K562 (cell line): Measurements from ENCODE around the gene SLC4A2. TPM values are rescaled to one million over a fixed set of nuclear protein-coding genes. Genes with fewer than 3 reads are reported as not detected.

Experiments used
- BRD4 ChIP-seq: fragments of 200-600 bp; sonication (generic); IDR thresholded peaks from 2 replicates; pipeline ENCODE4 v1.6.1; 2017; ENCODE audit warnings: inconsistent platforms
- CBX3 ChIP-seq, 2 experiments: IDR thresholded peaks; 1 replicate in 1 of 2; 2 replicates in 1 of 2; pipeline ENCODE4 v1.6.1; 2012; ENCODE audit warnings: inconsistent platforms in 2 of 2, low read length in 2 of 2, borderline replicate concordance in 1 of 2, control low read depth in 1 of 2
- CHAMP1 ChIP-seq: fragments of 450-650 bp; IDR thresholded peaks from 2 replicates; pipeline ENCODE4 v1.6.1; 2016; ENCODE audit warnings: mild to moderate bottlenecking
- DEAF1 ChIP-seq: fragments of 450-650 bp; formaldehyde crosslinking; IDR thresholded peaks from 2 replicates; pipeline ENCODE4 v1.4.0; 2020; ENCODE audit warnings: mild to moderate bottlenecking, moderate library complexity
- FIP1L1 ChIP-seq: fragments of 200-400 bp; formaldehyde crosslinking; IDR thresholded peaks from 2 replicates; pipeline ENCODE4 v1.6.1; 2018; ENCODE audit warnings: mild to moderate bottlenecking, low read depth, low read length; ENCODE audit not compliant: poor library complexity, severe bottlenecking
- FOXM1 ChIP-seq, 2 experiments: fragments of 450-650 bp in 1 of 2; sonication (generic) in 1 of 2; formaldehyde crosslinking in 1 of 2; IDR thresholded peaks; 2 replicates each; pipeline versions ENCODE4 v1.6.1 to v1.9.0; 2017 to 2022; ENCODE audit warnings: low read depth in 2 of 2, mild to moderate bottlenecking in 2 of 2, missing genetic modification reagents in 1 of 2, moderate library complexity in 1 of 2
- GATAD2B ChIP-seq: fragments of 450-650 bp; IDR thresholded peaks from 2 replicates; pipeline ENCODE4 v1.6.1; 2017; ENCODE audit warnings: mild to moderate bottlenecking, borderline replicate concordance
- HDAC8 ChIP-seq: fragments of 450-650 bp; IDR thresholded peaks from 2 replicates; pipeline ENCODE4 v1.6.1; 2016; ENCODE audit warnings: mild to moderate bottlenecking, missing genetic modification characterization, moderate library complexity, missing compliant biosample characterization
- HMG20A ChIP-seq: fragments of 450-650 bp; formaldehyde crosslinking; conservative IDR thresholded peaks from 2 replicates; pipeline ENCODE4 v1.4.0; 2020; ENCODE audit warnings: mild to moderate bottlenecking, mixed read lengths
- JUND ChIP-seq, 2 experiments: IDR thresholded peaks; 2 replicates in 1 of 2; 3 replicates in 1 of 2; pipeline ENCODE4 v1.6.1; 2011; ENCODE audit warnings: borderline replicate concordance in 2 of 2, low read depth in 2 of 2, low read length in 2 of 2, improper control_type of control experiment in 1 of 2, missing biosample characterization in 1 of 2, missing genetic modification characterization in 1 of 2, missing genetic modification reagents in 1 of 2
- KAT7 ChIP-seq: sonication (generic); formaldehyde crosslinking; IDR thresholded peaks from 2 replicates; pipeline ENCODE4 v1.8.0; 2022; ENCODE audit warnings: missing genetic modification reagents, mild to moderate bottlenecking, borderline replicate concordance
- KLF16 ChIP-seq: IDR thresholded peaks from 2 replicates; pipeline ENCODE4 v1.6.1; 2016; ENCODE audit warnings: antibody characterized with exemption
- L3MBTL2 ChIP-seq: fragments of 450-650 bp; IDR thresholded peaks from 2 replicates; pipeline ENCODE4 v1.6.1; 2016; ENCODE audit warnings: mild to moderate bottlenecking, moderate library complexity
- MIER1 ChIP-seq: fragments of 450-650 bp; IDR thresholded peaks from 2 replicates; pipeline ENCODE4 v1.6.1; 2016; ENCODE audit warnings: antibody characterized with exemption, mild to moderate bottlenecking, low read depth
- MITF ChIP-seq: IDR thresholded peaks from 2 replicates; pipeline ENCODE4 v1.6.1; 2014; ENCODE audit warnings: antibody characterized with exemption
- NCOA6 ChIP-seq: fragments of 450-650 bp; IDR thresholded peaks from 2 replicates; pipeline ENCODE4 v1.6.1; 2017; ENCODE audit warnings: mild to moderate bottlenecking
- NR2C1 ChIP-seq, 2 experiments: fragments of 450-650 bp; IDR thresholded peaks; 2 replicates each; pipeline ENCODE4 v1.6.1; 2017; ENCODE audit warnings: mild to moderate bottlenecking in 2 of 2, antibody characterized with exemption in 1 of 2, inconsistent platforms in 1 of 2, missing compliant biosample characterization in 1 of 2, missing genetic modification characterization in 1 of 2
- NRF1 ChIP-seq, 2 experiments: fragments of 450-650 bp; IDR thresholded peaks in 1 of 2; conservative IDR thresholded peaks in 1 of 2; 2 replicates each; pipeline ENCODE4 v1.6.1; 2014; ENCODE audit warnings: mild to moderate bottlenecking in 2 of 2
- SMAD4 ChIP-seq: fragments of 250-450 bp; sonication (Bioruptor Pico); conservative IDR thresholded peaks from 2 replicates; pipeline ENCODE4 v1.8.0; 2021; ENCODE audit warnings: inconsistent platforms, mild to moderate bottlenecking, moderate library complexity
- SMC3 ChIP-seq: conservative IDR thresholded peaks from 2 replicates; pipeline ENCODE4 v1.6.1; 2011; ENCODE audit warnings: low read depth, low read length, improper control_type of control experiment; ENCODE audit not compliant: insufficient read depth
- ZC3H11A ChIP-seq: IDR thresholded peaks from 2 replicates; pipeline ENCODE4 v1.6.1; 2012; ENCODE audit warnings: low read depth, low read length, improper control_type of control experiment
- ZNF431 ChIP-seq: sonication (generic); formaldehyde crosslinking; IDR thresholded peaks from 2 replicates; pipeline ENCODE4 v1.8.0; 2022; ENCODE audit warnings: mild to moderate bottlenecking, missing genetic modification reagents
- ZNF445 ChIP-seq: fragments of 250-450 bp; sonication (Bioruptor Pico); IDR thresholded peaks from 2 replicates; pipeline ENCODE4 v1.4.0; 2020; ENCODE audit warnings: low read depth, mild to moderate bottlenecking, moderate library complexity
- ZZZ3 ChIP-seq: fragments of 450-650 bp; IDR thresholded peaks from 2 replicates; pipeline ENCODE4 v1.6.1; 2016; ENCODE audit warnings: antibody characterized with exemption, mild to moderate bottlenecking, moderate library complexity
- polyA plus RNA-seq, 8 experiments: library from polyadenylated mRNA; depleted of rRNA in 4 of 8; stranded (reverse) in 5 of 8; unstranded in 3 of 8; fragments of >200 nt; fragmentation: Nextera tagmentation in 2 of 8; fragmentation: Illumina TruSeq in 1 of 8; extraction: Ambion mirVana in 2 of 8; extraction: Trizol in 1 of 8; gene quantifications; 2 replicates each; pipeline versions ENCODE4 v1.2.1 to v1.2.3, GENCODE V29; 2011 to 2014; ENCODE audit warnings: inconsistent platforms in 1 of 8, missing spikeins in 1 of 8
- total RNA-seq, 7 experiments: library from RNA; depleted of rRNA in 6 of 7; stranded (reverse); fragments of >200 nt in 6 of 7; fragmentation: Illumina TruSeq in 2 of 7; extraction: Trizol in 2 of 7; gene quantifications; 2 replicates each; pipeline versions ENCODE4 v1.2.1 to v1.2.3, GENCODE V29; 2011 to 2021; ENCODE audit warnings: low replicate concordance in 1 of 7

The SLC4A2 gene
- total and polyA plus RNA-seq, 9 of the 15 experiments (the other 6 are each of a cell fraction or from before 2014, with no cell fraction given), result 11.4 to 375 (median 130) TPM

- TF ChIP-seq CHAMP1, result no peak
- TF ChIP-seq SMC3, result peak; percentile 48; the same call in 1 of the 2 replicates
- 0 out of 2 replicates have a peak, but pooled peaks have one; percentile 23 for TF ChIP-seq KLF16
- TF ChIP-seq ZNF445 (CRISPR knock-in tag), result no peak
- TF ChIP-seq NR2C1 (IDR thresholded peaks at IDR 0.05), result no peak
- TF ChIP-seq NR2C1 (tag; IDR thresholded peaks at IDR 0.05), result no peak
- TF ChIP-seq HDAC8 (tag), result no peak
- no peak for TF ChIP-seq HMG20A (CRISPR knock-in tag)
- peak; percentile 31; the same call in 1 of the 2 replicates for TF ChIP-seq JUND (IDR thresholded peaks at IDR 0.05; ENCODE audit: borderline replicate concordance, low read depth, low read length)
- TF ChIP-seq JUND (tag; IDR thresholded peaks at IDR 0.05; ENCODE audit: borderline replicate concordance, low read depth, low read length), result no peak; the same call in 2 of the 3 replicates
- peak in 1 of 2 experiments; percentile 29; a peak in 1 of 4 replicates for TF ChIP-seq NRF1 (conservative IDR thresholded peaks at IDR 0.05 in 1 of 2, IDR thresholded peaks at IDR 0.05 in 1 of 2)
- 0 out of 2 replicates have a peak, but pooled peaks have one; percentile 12 for TF ChIP-seq KAT7 (CRISPR knock-in tag)
- no peak; the same call in 1 of the 2 replicates for TF ChIP-seq SMAD4 (CRISPR knock-in tag)
- no peak for TF ChIP-seq L3MBTL2
- TF ChIP-seq ZC3H11A, result no peak
- no peak for TF ChIP-seq FOXM1 (IDR thresholded peaks at IDR 0.05; ENCODE audit: low read depth)
- TF ChIP-seq FOXM1 (CRISPR knock-in tag; IDR thresholded peaks at IDR 0.05; ENCODE audit: low read depth), result 0 out of 2 replicates have a peak, but pooled peaks have one; percentile 33
- peak; percentile 59 for TF ChIP-seq DEAF1 (CRISPR knock-in tag)
- TF ChIP-seq MIER1, result no peak; the same call in 1 of the 2 replicates
- no peak for TF ChIP-seq FIP1L1
- no peak for TF ChIP-seq NCOA6
- no peak for TF ChIP-seq ZZZ3
- peak in 1 of 2 experiments; percentile 41; a peak in 1 of 3 replicates for TF ChIP-seq CBX3 (IDR thresholded peaks at IDR 0.05; ENCODE audit: borderline replicate concordance in 1 of 2, low read length in 2 of 2)
- no peak for TF ChIP-seq GATAD2B
- no peak for TF ChIP-seq BRD4
- TF ChIP-seq MITF, result no peak
- TF ChIP-seq ZNF431, result no peak
Measured at GRCh38 chr7:151012911-151013347, 46.5 kb upstream of the SLC4A2 start (continued).
